HG03196 (cell line): Measurements from ENCODE around the gene LBR.

ENCODE experiments used
- ATAC-seq: cut with Tn5 transposase; IDR thresholded peaks from one replicate; pipeline ENCODE4 v1.9.1; 2021; ENCODE audit not compliant: unreplicated experiment

LBR gene

DNA sequence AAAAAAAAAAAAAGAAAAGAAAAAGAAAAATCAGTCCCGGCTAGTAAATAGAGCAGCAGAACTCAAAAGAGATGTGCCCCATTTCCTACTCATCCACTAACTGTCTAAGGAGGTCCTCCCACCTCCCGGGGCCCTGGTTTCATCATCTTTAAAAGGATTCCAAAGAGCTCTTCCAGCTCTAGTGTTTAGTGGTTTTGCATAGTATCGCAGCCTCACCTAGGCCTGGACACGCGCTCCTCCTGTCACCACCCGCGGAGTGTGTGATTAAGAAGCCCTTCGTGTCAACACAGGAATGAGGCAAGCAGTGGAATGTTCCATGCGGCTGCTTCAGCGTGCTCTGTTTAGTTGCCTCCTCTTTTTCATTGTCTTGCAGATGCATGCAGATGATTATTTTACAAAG is 49.0 kb downstream of the LBR start:
- no peak for ATAC-seq

- no peak for ATAC-seq
Observed at GRCh38 chr1:225374996-225375395, 52.8 kb downstream of the LBR start.

GRCh38 chr1:225373155-225373554 is 54.7 kb downstream of the LBR start:
- ATAC-seq: no peak

DNA sequence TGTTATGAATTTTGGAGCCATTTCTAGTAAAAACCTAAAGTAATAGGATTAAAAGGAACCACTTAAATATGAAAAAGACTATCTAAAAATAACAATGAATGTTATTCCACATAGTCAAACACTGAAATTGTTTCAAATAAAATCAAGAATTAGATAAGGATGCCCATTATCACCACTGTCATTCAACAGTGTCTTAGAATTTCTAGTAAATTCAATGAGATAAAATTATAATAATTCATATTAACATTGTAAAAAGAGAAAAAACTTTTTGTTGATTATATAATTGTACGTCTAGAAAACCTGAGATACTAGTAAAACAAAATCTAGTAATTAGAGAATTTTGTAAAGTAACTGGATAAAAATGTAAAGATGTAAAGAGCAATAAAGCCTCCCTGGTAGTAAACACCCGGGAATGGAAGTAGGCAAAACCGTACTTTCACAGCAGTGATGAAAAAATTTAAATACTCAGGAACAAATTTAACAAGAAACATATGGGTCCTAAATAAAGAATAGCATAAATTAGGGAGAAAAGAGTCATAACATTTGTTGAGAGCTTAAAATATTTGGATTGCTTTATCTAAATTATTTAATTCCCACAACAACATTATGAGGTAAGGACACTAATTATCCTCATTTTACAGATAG is 56.4 kb downstream of the LBR start:
- no peak for ATAC-seq

- no peak for ATAC-seq
Observed at GRCh38 chr1:225368036-225368552, 59.7 kb downstream of the LBR start.

DNA sequence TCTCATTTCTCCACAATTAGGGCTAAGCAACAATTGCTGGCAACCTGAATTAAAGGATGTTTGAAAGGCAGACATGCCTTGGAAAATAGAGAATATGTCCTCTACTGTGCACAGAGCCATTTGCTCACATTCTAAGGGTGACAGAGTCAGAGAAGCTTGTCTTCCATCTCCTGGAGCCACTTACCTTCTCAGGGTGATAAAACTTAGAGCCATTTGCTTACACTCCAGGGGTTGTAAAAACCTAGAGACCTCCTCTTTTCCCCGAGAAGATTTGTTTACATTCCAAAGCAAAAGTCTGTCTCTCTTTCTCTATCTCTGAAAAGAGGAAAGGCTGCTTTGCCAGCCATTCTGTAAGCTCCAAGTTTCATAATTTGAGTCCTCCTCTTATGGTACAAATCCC is 61.3 kb downstream of the LBR start:
- no peak for ATAC-seq

- ATAC-seq: no peak
Observed at GRCh38 chr1:225366018-225366417, 61.8 kb downstream of the LBR start.

- ATAC-seq: no peak
Observed at GRCh38 chr1:225364439-225364838, 63.4 kb downstream of the LBR start.

DNA sequence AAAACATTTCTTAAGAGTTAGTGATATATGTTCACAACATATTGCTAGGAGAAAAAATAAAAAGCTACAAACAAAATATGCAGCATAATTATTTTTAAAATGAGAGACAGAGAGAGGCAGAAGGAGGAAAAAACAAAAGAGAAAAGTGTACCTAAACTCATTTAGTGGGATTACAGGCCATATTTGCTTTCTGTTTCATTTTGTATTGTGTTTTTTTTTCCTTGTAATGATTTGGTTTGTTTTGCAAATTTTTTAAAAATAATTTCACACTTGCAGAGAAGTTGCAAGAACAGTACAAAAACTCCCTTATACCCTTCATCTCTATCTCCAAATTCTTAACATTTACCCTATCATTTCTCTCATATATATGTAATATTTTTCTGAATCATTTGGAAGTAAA is 65.0 kb downstream of the LBR start:
- ATAC-seq: no peak

DNA sequence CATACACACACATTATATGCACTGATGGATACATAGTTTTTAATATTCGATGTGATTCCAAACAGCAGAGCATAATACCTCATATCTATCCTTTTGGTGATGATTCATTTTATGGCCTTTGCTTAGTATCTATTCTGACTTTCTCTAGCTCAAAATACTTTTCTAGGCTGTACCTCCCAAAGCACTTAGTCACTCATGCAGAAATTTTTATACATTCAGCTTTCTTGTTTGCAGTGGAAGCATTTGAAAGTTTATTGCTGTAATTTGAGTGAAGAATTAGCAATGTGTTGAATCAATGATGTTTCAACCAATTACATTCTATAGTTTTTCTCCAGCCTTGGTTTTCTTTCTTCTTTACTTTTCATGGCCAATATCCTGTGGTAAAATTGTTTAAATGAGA is 66.7 kb downstream of the LBR start:
- ATAC-seq: no peak

DNA sequence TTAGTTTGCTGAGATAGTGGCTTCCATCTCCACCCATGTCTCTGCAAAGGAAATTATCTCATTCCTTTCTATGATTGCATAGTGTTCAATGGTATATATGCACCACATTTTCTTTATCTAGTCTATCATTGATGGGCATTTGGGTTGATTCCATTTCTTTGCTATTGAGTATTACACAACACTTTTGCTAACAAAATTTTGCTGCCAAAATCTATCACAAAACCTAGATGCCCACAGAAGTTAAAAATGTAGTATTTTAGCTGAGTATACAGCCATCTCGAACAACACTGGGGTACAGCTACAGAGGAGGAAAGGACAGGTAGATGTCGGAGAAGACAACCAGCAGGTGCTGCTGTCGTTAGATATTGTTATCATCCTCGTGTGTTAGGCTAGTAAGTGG is 67.7 kb downstream of the LBR start:
- ATAC-seq: no peak

- no peak for ATAC-seq
Observed at GRCh38 chr1:225355863-225356262, 72.0 kb downstream of the LBR start.

- ATAC-seq: no peak
Observed at GRCh38 chr1:225354906-225355305, 72.9 kb downstream of the LBR start.
